Thyroid gland (tissue), 4 donors: ENCODE results near the gene SLX9.

Source experiments
- POLR2A ChIP-seq, 2 donors: fragments of 450-650 bp; IDR thresholded peaks; one replicate each; pipeline ENCODE4 v1.6.1; 2017; ENCODE audit warnings: antibody characterized with exemption in 2 of 2, mild to moderate bottlenecking in 2 of 2, moderate library complexity in 1 of 2
- TF ChIP-seq, protein P1 (sequence below), 6 experiments: fragments of 200-600 bp in 3 of 6; fragments of 450-650 bp in 3 of 6; sonication (generic) in 3 of 6; IDR thresholded peaks; one replicate each; pipeline ENCODE4 v1.5.1; 2016 to 2019; ENCODE audit warnings: antibody characterized with exemption in 6 of 6, mild to moderate bottlenecking in 2 of 6, inconsistent platforms in 1 of 6, moderate library complexity in 1 of 6

DNA sequence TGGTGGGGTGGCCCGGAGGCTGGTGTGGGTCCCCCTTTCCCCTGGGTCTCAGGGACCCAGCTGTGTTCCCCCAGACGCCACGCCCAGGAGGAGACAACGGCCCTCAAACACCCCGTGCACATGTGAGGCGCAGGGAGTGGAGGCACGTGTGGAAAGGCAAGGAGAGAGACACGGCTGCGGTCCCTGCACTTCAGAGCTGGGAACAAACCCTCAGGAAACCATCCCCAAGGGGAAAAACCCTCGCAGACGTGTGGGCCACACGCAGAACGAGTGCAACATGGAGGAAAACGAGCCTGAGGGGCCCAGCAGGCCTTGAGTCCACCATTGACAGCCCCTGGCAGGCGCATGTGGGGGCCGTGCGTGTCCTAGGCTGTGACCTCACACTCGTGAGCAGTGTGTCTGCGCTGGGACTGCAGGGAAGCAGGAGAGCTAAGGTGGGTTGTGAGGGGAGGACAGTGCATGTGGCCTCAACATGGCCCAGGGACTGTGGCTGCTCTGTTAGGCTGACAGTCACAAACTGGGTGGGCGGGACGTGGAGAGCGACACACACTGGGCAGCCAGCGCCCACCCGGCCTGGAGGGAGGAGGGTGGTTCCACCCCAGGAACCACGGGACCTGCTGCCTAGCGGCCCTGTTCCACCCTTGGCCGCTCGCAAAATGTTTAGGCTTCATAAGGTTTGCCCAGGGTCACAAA, 39.1 kb upstream of the SLX9 start:
- TF ChIP-seq POLR2A (IDR thresholded peaks at IDR 0.05): no peak
- TF ChIP-seq, protein P1, sequence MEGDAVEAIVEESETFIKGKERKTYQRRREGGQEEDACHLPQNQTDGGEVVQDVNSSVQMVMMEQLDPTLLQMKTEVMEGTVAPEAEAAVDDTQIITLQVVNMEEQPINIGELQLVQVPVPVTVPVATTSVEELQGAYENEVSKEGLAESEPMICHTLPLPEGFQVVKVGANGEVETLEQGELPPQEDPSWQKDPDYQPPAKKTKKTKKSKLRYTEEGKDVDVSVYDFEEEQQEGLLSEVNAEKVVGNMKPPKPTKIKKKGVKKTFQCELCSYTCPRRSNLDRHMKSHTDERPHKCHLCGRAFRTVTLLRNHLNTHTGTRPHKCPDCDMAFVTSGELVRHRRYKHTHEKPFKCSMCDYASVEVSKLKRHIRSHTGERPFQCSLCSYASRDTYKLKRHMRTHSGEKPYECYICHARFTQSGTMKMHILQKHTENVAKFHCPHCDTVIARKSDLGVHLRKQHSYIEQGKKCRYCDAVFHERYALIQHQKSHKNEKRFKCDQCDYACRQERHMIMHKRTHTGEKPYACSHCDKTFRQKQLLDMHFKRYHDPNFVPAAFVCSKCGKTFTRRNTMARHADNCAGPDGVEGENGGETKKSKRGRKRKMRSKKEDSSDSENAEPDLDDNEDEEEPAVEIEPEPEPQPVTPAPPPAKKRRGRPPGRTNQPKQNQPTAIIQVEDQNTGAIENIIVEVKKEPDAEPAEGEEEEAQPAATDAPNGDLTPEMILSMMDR (IDR thresholded peaks at IDR 0.05): no peak
